Measurements from ENCODE around the gene TICRR.

DNA sequence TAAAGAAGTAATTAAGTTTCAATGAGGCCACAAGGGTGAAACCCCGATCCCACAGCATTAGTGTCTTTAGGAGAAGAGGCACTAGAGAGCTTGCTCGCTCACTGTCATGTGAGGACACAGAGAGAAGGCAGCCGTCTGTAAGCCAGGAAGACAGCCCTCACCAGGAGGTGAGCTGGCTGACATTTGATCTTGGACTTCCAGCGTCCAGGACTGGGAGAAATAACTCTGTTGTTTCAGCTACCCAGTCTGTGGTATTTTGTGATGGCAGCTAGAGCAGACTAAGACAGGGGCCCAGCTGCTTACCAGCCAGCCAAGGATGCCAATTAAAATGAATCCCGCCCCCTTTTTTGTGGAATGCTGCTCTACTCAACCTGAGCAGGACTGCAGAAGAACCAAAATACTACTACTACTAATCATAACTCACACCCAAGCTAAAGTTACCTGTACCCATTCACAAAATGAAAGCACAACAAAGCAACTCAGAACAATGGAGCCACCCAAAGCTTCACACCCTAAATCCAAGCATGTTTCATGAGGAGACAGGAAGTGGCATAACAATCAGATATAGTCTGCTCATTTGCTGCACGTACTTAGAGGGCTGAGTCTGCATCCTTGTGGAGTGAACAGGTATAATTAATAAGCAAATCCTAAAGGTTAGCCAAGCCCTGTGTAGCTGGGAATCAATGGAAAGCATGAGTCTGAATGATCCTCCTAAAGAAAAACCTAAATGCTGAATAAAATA, 43.3 kb upstream of the TICRR start:
- TF ChIP-seq CTCF (conservative IDR thresholded peaks at IDR 0.05) (no peak), EZH2 (IDR thresholded peaks at IDR 0.05; ENCODE audit: low read depth) (no peak)
